SKM-1 (cell line): ENCODE data around the gene ABCC10.
"Not testable (repeated sequence)": the region's sequence is repeated elsewhere in the genome, so short reads cannot be mapped to it uniquely, and the experiment has no call there.

Experiments used
- DNase-seq: peaks from one replicate; lab custom pipeline; 2025; ENCODE audit not compliant: unreplicated experiment; lab: John Stamatoyannopoulos, UW

ABCC10 gene

DNA sequence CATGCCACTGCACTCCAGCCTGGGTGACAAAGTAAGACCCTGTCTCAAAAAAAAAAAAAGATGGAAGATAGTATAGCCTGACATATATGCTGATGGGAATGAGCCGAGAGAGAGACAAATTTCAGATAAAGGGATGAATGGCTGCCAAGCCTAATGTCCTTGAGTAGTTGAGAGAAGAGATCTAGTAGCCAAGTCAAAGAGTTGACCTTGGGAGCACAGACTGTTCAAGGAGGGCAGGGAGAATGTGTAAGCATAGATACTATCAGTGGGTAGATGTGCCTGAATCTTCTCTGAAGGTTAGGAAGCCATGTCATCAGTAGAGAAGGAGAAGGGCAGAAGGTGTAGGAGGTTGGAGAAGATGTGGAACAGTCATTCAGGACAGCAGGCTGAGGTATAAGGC, 20.0 kb upstream of the ABCC10 start:
- no peak for DNase-seq

DNA sequence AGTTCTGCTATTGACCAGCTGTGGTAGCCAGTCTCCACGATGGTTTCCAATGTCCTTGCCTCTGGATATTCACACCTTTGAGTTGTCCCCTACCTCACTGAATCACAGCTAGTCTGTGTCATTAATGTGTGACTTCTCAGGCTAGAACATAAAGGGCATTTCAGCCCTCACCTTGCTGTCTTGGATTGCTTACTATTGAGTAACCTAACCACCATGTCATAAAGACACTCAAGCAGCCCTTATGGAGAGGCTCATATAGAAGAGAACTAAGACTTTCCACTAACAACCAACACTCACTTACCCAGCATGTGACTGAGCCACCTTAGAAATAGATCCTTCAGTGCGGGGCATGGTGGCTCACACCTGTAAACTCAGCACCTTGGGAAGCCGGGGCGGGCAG, 19.1 kb upstream of the ABCC10 start:
- DNase-seq: no peak

DNA sequence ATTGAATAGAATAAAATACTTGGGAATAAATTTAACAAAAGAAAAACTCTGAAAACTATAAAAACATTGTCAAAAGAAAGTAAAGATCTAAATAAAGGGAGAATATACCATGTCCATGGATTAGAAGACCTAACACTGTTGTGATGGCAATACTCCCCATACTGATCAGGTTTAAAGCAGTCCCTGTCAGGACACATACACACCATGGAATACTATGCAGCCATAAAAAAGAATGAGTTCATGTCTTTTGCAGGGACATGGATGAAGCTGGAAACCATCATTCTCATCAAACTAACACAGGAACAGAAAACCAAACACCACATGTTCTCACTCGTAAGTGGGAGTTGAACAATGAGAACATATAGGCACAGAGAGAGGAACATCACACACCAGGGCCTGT, 16.6 kb upstream of the ABCC10 start:
- DNase-seq: not testable (repeated sequence)

DNA sequence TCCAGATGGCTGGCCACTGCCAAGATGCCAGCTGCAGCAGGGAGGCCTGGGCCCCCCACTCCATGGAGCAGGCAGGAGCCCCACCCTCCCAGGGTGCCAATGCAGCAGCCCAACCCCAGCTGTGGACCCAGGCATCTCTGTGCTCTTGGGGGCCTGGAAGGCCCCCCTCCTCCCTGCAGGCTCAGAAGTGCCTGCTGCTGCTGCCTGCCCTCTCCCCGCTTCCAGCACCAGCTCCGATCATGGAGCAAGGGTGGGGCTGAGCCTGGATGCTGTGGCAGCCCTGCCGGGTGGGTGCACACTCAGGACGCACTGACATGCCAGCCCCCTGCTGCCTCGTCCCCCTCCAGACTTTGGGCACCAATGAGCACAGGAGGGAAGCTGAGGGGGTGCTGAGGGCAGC, 14.8 kb upstream of the ABCC10 start:
- DNase-seq: no peak

DNA sequence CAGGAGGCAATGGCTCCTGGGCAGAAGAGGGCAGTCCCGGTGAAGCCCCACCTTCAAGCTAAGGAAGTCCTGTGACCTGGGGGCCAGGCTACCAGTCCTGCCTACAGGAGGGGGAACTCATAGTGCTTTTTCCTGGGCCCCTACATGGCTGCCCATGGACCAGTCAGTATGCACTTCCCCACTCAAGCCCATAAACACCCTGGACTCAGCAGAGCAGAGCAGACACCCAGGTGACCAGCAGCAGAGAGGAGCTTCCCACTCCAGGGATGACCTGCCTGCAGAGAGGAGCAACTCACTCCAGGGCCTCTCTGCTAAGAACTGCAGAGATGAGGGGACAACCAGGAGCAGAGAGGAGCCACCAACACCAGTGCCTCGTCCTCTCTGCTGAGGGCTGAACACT, 14.3 kb upstream of the ABCC10 start:
- no peak for DNase-seq

DNA sequence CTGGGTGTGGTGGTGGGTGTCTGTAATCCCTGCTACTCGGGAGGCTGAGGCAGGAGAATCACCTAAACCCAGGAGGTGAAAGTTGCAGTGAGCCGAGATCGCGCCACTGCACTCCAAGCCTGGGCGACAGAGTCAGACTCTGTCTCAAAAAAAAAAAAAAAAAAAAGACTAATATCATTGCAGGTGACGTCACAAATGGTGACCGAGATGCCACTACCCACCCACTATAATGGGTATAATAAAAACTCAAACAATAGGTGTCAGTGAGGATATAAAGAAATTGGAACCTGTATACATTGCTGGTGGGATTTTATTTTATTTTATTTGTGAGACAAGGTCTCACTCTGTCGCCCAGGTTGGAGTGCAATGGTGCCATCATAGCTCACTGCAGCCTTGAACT, 12.1 kb upstream of the ABCC10 start:
- not testable (repeated sequence) for DNase-seq

DNA sequence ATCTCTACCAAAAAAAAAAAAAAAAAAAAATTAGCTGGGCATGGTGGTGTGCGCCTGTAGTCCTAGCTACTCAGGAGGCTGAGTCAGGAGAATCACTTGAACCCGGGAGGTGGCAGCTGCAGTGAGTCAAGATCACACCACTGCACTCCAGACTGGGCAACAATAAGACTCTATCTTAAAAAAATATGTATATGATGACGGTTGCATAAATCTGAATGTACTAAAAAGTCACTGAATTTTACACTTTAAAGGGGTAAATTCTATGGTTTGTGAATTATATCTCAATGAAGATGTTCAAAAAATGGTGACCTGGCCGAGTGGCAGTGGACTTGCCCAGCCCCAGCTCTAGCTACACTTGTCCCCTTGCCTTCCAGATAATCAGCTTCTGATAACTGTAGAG, 10.4 kb upstream of the ABCC10 start:
- no peak for DNase-seq

DNA sequence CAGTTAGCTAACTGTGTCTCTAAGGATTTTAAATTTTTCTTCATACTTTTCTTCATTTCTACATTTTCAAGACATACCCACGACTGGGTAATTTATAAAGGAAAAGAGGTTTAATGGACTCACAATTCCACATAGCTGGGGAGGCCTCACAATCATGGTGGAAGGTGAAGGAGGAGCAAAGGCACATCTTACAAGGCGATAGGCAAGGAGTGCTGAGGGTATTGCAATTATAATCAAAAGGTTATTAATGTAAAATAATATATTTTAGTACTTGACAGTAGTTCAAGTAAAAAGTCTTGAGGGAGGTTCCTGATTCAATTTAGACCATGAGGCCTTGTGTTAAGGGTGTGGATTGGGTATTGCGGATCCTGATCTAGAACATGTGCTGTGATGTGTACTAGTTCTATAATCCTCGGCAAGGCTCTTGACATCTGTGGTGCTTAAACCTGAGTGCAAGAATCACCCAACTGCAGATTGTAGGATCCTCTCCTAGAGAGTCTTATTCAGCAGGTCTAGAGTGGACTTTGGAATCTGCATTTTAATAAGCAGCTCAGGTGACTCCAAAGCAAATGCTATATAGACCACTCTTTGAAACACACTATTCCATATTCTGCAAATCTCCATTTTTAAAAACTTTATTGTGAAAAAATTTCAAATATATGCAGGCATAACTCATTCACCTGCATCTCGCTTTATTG, 7.2 kb upstream of the ABCC10 start:
- no peak for DNase-seq

DNA sequence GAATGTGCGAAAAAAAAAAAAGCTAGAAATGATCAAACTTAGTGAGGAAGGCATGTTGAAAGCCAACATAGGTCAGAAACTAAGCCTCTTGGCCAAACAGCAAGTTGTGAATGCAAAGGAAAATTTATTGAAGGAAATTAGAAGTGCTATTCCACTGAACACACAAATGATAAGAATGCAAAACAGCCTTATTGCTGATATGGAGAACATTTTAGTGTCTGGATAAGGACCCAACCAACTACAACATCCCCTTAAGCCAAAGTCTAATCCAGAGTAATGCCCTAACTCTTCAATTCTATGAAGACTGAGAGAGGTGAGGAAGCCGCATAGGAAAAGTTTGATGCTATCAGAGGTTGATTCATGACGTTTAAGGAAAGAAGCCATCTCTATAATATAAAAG, 5.5 kb upstream of the ABCC10 start:
- DNase-seq: no peak

DNA sequence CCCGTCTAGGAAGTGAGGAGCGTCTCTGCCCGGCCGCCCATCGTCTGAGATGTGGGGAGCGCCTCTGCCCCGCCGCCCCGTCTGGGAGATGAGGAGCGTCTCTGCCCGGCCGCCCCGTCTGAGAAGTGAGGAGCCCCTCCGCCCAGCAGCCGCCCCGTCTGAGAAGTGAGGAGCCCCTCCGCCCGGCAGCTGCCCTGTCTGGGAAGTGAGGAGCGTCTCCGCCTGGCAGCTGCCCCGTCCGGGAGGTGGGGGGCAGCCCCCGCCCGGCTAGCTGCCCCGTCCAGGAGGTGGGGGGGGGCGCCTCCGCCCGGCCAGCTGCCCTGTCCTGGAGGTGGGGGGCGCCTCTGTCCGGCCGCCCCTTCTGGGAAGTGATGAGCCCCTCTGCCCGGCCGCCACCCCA, 2.3 kb upstream of the ABCC10 start:
- not testable (repeated sequence) for DNase-seq

DNA sequence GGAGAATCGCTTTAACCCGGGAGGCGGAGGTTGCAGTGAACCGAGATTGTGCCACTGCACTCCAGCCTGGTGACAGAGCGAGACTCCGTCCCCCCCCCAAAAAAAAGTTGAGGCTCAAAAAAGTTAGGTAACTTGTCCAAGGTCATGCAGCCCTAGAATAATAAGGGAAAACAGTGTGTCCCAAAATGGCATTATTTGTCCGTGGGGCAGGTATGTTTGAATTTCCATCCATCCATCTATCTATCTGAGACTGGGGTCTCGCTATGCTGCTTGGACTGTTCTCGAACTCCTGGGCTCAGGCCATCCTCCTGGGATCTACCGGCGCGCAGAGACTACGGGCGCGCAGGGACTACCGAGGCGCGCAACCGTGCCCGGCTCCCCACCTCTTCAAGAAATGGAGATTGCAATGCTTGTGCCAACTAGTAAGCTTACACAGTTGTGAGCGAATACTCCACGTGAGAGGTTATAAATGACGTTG, 374 bp upstream of the ABCC10 start:
- DNase-seq: no peak

DNA sequence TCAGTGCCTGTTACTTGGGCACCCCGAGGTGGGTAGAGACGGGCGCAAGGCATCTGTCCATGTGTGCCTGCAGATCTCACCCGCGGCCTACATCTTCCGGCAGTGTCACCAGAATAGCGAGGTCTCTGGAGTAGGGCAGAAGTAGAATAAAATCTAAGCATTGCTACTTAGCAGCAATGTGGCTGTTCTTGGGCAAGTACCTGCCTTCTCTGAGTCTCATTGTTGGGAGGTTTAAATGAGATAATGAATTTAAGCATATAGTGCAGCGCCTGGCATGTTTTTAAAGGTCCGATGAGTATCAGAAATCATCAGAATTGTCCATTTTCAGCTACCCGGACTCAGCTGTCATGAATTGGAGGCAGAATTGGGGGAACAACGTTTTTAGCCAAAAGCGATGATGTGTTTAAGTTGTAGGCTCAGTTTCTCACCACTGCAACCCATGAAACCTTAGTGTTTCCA, 800 bp downstream of the ABCC10 start:
- no peak for DNase-seq

DNA sequence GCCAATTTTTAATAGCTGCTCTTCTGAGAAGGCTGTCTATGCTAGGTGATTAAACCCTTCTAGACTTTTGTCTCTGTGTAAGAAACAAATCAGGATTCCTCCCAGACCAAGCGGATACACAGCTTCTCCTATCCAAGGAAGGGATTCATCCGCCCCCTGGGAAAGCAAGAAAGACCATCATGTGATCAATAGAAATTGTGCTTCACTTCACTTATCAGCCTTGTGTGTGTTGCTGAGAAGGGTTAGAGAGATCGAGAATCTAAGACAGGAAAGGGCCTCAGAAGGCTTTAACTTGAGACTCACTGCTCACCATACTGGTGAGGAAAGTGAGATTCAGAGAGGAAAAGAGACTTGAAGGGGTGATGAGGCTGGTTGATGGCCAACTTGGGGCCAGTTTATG, 1.5 kb downstream of the ABCC10 start:
- no peak for DNase-seq

DNA sequence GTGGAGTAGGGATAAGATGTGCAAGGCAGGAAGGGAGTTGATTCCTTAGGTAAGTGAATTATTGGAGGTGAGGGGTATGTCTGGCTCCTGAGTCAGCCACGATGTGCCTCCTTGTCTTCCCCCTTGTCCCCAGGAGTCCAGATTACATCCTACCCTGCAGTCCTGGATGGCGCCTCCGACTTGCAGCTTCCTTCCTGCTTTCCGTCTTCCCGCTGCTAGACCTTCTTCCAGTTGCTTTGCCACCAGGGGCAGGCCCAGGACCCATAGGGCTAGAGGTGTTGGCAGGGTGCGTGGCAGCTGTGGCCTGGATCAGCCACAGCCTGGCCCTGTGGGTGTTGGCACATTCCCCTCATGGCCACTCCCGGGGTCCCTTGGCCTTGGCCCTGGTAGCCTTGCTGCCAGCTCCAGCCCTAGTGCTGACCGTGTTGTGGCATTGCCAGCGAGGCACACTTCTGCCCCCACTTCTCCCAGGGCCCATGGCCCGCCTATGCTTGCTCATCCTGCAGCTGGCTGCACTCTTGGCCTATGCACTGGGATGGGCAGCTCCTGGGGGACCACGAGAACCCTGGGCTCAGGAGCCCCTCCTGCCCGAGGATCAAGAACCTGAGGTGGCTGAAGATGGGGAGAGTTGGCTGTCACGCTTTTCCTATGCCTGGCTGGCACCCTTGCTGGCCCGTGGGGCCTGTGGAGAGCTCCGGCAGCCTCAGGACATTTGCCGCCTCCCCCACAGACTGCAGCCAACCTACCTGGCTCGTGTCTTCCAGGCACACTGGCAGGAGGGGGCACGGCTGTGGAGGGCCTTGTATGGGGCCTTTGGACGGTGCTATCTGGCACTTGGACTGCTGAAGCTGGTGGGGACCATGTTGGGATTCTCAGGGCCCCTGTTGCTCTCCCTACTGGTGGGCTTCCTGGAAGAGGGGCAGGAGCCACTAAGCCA, 4.9 kb downstream of the ABCC10 start:
- no peak for DNase-seq

DNA sequence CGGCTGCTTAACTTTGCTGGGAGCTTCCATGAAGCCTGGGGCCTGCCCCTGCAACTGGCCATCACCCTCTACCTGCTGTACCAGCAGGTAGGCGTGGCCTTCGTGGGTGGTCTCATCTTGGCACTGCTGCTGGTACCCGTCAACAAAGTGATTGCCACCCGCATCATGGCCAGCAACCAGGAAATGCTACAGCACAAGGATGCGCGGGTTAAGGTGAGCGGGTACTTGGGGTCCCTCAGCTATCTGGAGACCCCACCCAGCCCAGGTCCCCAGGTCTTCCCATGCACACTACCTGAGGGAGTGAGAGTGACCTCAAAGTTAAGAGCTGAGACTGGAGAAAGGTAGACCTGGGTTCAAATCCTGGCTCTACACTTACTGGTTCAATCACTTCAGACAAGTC, 5.8 kb downstream of the ABCC10 start:
- no peak for DNase-seq

DNA sequence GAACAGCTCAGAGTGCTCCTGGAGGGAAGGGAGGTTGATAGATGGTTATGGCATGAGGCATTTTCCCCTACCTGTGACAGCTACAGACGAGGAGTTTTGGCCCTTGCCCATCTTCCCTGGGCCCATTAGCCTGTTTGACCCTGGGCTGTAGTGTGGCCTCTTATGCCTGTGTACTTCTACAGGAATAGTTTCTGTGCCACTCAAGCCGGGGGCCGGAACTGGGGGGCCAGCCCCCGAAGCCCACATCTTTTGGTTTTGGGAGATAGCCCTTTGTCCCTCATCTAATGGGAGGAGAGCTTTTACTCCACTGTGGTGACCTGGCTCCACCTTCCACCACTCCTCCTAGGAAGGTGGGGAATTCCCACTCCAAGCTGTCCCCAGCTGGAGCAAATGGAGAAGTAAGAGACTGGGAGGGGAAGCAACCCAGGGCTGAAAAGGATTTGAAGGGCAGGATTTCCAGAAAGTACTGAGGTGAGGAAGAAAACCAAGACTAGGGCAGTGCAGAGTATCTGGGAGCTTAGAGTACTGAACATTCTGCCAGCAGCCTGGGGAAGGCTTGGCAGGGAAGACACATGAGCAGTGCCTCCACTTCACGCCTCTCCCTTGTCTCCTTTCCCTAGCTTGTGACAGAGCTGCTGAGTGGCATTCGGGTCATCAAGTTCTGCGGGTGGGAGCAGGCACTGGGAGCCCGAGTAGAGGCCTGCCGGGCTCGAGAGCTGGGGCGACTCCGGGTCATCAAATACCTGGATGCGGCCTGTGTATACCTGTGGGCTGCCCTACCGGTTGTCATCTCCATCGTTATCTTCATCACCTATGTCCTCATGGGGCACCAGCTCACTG, 6.9 kb downstream of the ABCC10 start:
- DNase-seq: no peak

DNA sequence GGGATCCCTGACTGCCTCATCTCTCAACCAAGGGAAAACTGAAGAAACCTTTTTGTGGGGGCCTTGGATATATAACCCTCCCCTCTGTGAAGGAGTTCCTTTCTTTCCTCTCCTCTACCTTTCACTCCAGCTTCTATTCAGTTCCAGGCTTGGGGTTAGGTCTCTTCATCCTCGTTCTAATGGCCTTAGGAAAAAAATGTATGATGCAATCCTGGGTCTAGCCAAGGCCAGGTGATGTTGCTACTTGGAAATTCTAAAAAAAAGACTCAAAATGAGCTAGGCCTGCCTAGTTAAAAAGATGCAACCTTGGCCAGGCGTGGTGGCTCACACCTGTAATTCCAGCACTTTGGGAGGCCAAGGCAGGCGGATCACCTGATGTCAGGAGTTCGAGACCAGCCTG, 7.6 kb downstream of the ABCC10 start:
- DNase-seq: no peak

DNA sequence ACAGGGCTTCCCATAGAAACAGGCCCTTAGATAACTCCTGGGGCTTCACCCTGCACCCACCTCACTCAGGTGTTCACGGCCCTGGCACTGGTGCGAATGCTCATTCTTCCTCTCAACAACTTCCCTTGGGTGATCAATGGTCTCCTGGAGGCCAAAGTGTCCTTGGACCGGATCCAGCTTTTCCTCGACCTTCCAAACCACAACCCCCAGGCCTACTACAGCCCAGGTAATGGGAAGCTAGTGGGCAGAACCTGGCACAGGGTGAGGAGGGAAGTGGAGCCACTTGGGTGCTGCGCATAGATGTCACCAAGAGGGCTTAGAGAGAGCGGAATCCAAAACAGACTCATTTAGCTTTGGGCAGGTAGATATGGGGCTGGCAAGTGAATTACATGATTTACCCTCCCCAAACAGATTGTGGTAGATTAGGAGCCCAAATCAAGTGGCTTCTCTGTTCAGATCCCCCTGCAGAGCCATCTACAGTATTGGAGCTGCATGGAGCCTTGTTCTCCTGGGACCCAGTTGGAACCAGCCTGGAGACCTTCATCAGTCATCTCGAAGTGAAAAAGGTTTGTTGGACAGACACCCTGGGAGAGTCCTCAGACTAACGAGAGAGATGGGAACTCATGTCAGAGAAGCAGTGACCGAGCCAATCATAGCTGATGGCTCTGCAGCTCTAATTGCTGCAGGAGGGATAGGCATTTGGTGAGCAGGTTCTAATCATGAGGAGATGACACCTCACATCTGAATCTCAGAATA, 8.5 kb downstream of the ABCC10 start:
- no peak for DNase-seq

DNA sequence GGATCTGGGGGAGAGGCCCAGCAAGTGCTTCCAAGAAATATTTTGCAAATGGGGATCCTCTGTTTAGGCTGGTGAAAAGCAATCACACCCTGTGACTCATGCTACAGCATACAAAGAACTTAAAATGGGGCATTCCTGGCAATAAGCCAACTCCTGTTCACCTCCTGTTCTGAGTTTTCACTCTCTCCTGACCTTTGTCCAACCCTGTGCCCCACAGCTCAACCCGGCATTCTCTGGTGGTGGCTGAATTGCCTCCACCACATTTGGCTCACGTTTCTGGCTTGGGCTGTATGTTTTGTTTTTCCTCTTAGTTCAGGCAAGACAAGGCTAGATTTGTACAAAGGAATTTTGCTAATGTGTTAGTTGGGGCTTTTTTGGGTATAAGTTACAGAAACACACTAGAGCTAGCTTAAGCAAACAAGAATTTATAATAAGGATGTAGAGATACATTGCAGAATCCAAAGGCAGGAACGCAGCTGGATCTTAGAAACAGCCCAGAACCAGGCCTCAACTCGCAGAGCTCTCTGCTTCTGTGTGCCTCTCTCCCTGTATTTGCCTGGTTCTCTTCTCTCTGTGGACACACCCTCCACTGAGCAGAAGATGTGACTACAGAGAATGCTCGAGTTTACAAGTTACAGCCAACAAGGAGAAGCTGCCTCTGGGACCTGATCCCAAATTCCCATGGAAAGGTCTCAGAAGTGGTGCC, 9.4 kb downstream of the ABCC10 start:
- no peak for DNase-seq

DNA sequence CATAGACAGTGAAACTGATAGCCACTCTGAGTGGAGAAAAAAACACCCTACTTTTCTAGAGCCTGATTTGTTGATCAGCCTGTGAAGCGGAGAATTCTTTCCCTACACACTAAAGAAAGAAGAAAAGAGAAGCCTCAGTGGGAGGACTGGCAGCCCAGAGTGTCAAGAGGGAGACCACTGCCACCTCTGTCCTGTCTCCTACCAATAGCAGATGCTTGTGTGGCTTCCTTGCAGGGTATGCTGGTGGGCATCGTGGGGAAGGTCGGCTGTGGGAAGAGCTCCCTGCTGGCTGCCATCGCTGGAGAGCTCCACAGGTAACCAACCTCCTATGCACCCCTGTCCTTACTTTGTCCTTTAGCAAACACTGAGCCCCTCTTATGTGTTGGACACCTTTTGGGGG, 10.4 kb downstream of the ABCC10 start:
- no peak for DNase-seq
